Activated T-helper 9 cell treated with anti-CD3 and anti-CD28 coated beads, Interleukin-2, amount 50 U/mL, for 16 hours (primary cell): ENCODE measurements around the gene LGALS1.

Experiments
- DNase-seq: peaks from one replicate; pipeline ENCODE4 v3.0.0-alpha.2; 2020; ENCODE audit warnings: low read depth

Gene LGALS1

DNA sequence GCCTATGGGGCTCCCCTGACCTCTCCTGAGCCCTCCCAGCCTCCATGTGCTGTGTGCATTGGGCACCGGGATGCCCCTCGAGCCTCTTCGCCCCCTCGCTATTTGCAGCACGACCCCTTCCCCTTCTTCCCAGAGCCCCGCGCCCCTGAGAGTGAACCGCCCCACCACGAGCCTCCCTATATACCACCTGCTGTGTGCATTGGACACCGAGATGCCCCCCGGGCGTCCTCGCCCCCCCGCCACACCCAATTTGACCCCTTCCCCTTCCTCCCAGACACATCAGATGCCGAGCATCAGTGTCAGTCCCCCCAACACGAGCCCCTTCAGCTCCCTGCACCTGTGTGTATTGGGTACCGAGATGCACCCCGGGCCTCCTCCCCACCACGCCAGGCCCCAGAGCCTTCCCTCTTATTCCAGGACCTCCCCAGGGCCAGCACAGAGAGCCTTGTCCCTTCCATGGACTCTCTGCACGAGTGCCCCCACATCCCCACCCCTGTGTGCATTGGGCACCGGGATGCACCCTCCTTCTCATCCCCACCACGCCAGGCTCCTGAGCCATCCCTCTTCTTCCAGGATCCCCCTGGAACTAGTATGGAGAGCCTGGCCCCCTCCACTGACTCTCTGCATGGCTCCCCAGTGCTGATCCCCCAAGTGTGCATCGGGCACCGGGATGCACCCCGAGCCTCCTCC, 50.3 kb downstream of the LGALS1 start:
- no peak for DNase-seq

DNA sequence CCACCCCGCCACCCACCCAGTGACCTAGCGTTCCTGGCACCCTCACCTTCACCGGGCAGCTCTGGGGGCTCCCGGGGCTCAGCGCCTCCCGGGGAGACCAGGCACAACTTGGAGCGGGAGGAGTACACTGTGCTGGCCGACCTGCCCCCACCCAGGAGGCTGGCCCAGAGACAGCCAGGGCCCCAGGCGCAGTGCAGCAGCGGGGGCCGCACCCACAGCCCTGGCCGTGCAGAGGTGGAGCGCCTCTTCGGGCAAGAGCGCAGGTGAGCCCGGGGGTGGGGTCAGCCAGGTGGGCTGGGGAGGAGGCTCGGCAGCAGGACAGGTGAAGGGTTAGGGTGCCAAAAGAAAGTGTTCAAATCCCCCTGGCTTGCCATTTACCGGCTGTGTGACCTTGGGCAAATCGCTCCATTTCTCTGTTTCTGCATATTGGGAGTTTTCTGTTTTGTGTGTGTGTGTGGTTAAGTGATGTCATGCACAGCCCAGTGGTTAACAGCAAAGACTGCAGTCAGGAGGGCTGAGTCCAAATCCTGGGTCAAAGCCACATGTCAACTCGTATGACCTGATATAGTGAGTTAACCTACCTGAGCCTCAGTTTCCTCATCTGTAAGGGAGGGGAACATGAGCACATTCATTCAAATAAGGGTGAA, 50.9 kb downstream of the LGALS1 start:
- no peak for DNase-seq

DNA sequence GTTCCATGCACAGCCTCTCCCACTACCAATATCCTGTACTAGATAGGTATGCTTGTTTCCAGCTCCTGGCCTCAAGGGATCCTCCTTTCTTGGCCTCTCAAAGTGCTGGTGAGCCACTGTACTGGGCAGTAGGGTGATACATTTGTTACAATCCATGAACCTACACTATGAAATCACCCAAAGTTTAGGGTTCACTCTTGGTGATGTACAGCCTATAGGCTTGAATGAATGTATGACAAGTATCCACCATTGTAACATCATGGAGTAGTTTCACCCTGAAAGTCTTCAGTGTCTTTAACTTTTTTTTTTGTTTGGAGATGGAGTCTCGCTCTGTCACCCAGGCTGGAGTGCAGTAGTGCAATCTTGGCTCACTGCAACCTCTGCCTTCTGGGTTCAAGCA, 53.2 kb downstream of the LGALS1 start:
- no peak for DNase-seq
